ENCODE results near the gene CDC123. TPM values are rescaled to one million over a fixed set of nuclear protein-coding genes. Genes with fewer than 3 reads are reported as not detected.

The CDC123 gene
- total and polyA plus RNA-seq, 2 donors (not counting 3 experiments of a cell fraction or from before 2014, with no cell fraction given): 65.6 to 106 TPM

- FAIRE-seq (peak; percentile 35), DNase-seq (ENCODE audit: low read depth, low spot score) (no peak)
- Histone ChIP-seq H3K4me3 (replicated peaks in 1 of 3; ENCODE audit: insufficient read depth in 1 of 3, low read depth in 1 of 3, low read length in 3 of 3) (no peak overlapping the region), H3K4me2 (ENCODE audit: insufficient read depth, low read length) (no peak overlapping the region), H3K27ac (ENCODE audit: insufficient read depth, low read depth, low read length) (no peak overlapping the region), H3K9ac (replicated peaks; ENCODE audit: extremely low read depth, insufficient read depth, low read length) (no peak overlapping the region), H3K9me1 (replicated peaks; ENCODE audit: control insufficient read depth, extremely low read depth, insufficient read depth, low read length) (no peaks in the 10 kb centered on the region), H2AFZ (ENCODE audit: low read depth, low read length) (no peak overlapping the region), H3K36me3 (ENCODE audit: control insufficient read depth in 2 of 2, extremely low read depth in 1 of 2, insufficient read depth in 2 of 2, low read length in 2 of 2) (peaks cover 0 to 3% of the 10 kb centered on the region in 2 experiments), H4K20me1 (replicated peaks; ENCODE audit: control insufficient read depth, extremely low read depth, insufficient read depth, low read length) (no peaks in the 10 kb centered on the region), H3K9me3 (replicated peaks; ENCODE audit: control insufficient read depth, insufficient read depth, low read length) (no peaks in the 10 kb centered on the region), H3K27me3 (ENCODE audit: control insufficient read depth in 2 of 2, insufficient read depth in 2 of 2, low read length in 2 of 2) (no peaks in the 10 kb centered on the region), H3K4me1 (ENCODE audit: control insufficient read depth, extremely low read depth, insufficient read depth, low read length) (no peaks in the 10 kb centered on the region), H3K79me2 (ENCODE audit: control insufficient read depth, insufficient read depth, low read length) (no peaks in the 10 kb centered on the region)
- CTCF ChIA-PET: interaction anchor here (2.2 kb wide), 1 partner anchor 404 kb away, joined by 20 read pairs; no protein-coding TSS in a partner anchor
- dilution Hi-C loops (cut with MboI; ENCODE audit: extremely low pct_ligation_motif_present, low sequenced_read_pairs) (no loop called here), intact Hi-C loops (cut with micrococcal nuclease) (no loop called here)
- no TSS peak for BruUV-seq (replicated peaks)
- POLR2A ChIA-PET: no interaction called here
- TF ChIP-seq POLR2A (IDR thresholded peaks at IDR 0.05; ENCODE audit: low read depth, low read length) (no peak), CTCF (IDR thresholded peaks at IDR 0.05; ENCODE audit: extremely low read depth in 1 of 2, insufficient read depth in 1 of 2, low read depth in 1 of 2, low read length in 2 of 2) (peak in 1 of 2 donors; percentile 16)
Measured at GRCh38 chr10:12252882-12253546, 57.0 kb downstream of the CDC123 start.

- H3K4me2 ChIP-seq (ENCODE audit: insufficient read depth, low read length): no peak overlapping the region
- intact Hi-C loops (cut with micrococcal nuclease): no loop called here
- no peak overlapping the region for H3K9ac ChIP-seq (replicated peaks; ENCODE audit: extremely low read depth, insufficient read depth, low read length)
- TF ChIP-seq JUN (IDR thresholded peaks at IDR 0.05; ENCODE audit: borderline replicate concordance, insufficient read depth, insufficient read length, low read depth) (no peak), FOS (IDR thresholded peaks at IDR 0.05; ENCODE audit: borderline replicate concordance, insufficient read depth, low read length) (no peak), MYC (IDR thresholded peaks at IDR 0.05; ENCODE audit: low read depth, low read length) (no peak), CTCF (IDR thresholded peaks at IDR 0.05; ENCODE audit: extremely low read depth in 1 of 2, insufficient read depth in 1 of 2, low read depth in 1 of 2, low read length in 2 of 2) (no peak), GATA2 (IDR thresholded peaks at IDR 0.05; ENCODE audit: insufficient read depth, insufficient read length, low read depth, low read length) (no peak), POLR2A (IDR thresholded peaks at IDR 0.05; ENCODE audit: low read depth, low read length) (no peak), MAX (IDR thresholded peaks at IDR 0.05; ENCODE audit: insufficient read depth, insufficient read length) (no peak), POLR2AphosphoS5 (IDR thresholded peaks at IDR 0.05; ENCODE audit: insufficient read depth, low read depth, low read length) (no peak), EZH2 (IDR thresholded peaks at IDR 0.05; ENCODE audit: borderline replicate concordance, low read depth, low read length, severe bottlenecking) (no peak)
- H3K9me1 ChIP-seq (replicated peaks; ENCODE audit: control insufficient read depth, extremely low read depth, insufficient read depth, low read length): no peaks in the 10 kb centered on the region
- no peak for FAIRE-seq
- no peaks in the 10 kb centered on the region for H3K4me1 ChIP-seq (ENCODE audit: control insufficient read depth, extremely low read depth, insufficient read depth, low read length)
- H3K27ac ChIP-seq (ENCODE audit: insufficient read depth, low read depth, low read length): no peak overlapping the region
- no peaks in the 10 kb centered on the region for H3K27me3 ChIP-seq (ENCODE audit: control insufficient read depth in 2 of 2, insufficient read depth in 2 of 2, low read length in 2 of 2)
- ChIA-PET POLR2A (no interaction called here), CTCF (interaction anchor here (1.4 to 2.2 kb wide), 2 partner anchors 9 to 401 kb away, joined by 4 to 7 read pairs; no protein-coding TSS in a partner anchor)
- DNase-seq (ENCODE audit: low read depth, low spot score): no peak
- dilution Hi-C loops (cut with MboI; ENCODE audit: extremely low pct_ligation_motif_present, low sequenced_read_pairs): no loop called here
- no TSS peak for BruUV-seq (replicated peaks)
- no peak overlapping the region for H2AFZ ChIP-seq (ENCODE audit: low read depth, low read length)
- H3K9me3 ChIP-seq (replicated peaks; ENCODE audit: control insufficient read depth, insufficient read depth, low read length): no peaks in the 10 kb centered on the region
- H4K20me1 ChIP-seq (replicated peaks; ENCODE audit: control insufficient read depth, extremely low read depth, insufficient read depth, low read length): no peaks in the 10 kb centered on the region
- no peaks in the 10 kb centered on the region for H3K36me3 ChIP-seq (ENCODE audit: control insufficient read depth in 2 of 2, extremely low read depth in 1 of 2, insufficient read depth in 2 of 2, low read length in 2 of 2)
- no peaks in the 10 kb centered on the region for H3K79me2 ChIP-seq (ENCODE audit: control insufficient read depth, insufficient read depth, low read length)
- no peak overlapping the region for H3K4me3 ChIP-seq (replicated peaks in 1 of 3; ENCODE audit: insufficient read depth in 1 of 3, low read depth in 1 of 3, low read length in 3 of 3)
Measured at GRCh38 chr10:12255048-12255447, 59.1 kb downstream of the CDC123 start.

Measured in endothelial cell of umbilical vein (primary cell).